ENCODE results near the gene ABCA4.
"Not testable (repeated sequence)": the region's sequence is repeated elsewhere in the genome, so short reads cannot be mapped to it uniquely, and the experiment has no call there.

Gene ABCA4

GRCh38 chr1:94000510-94001282 is 120.3 kb downstream of the ABCA4 start:
- DNase-seq = no peak

- no peak for DNase-seq
Observed at GRCh38 chr1:93999840-94000415, 121.0 kb downstream of the ABCA4 start.

- DNase-seq = not testable (repeated sequence)
Observed at GRCh38 chr1:93998532-93998931, 122.4 kb downstream of the ABCA4 start.

GRCh38 chr1:93997756-93998155 is 123.2 kb downstream of the ABCA4 start:
- no peak for DNase-seq

- no peak for DNase-seq
Observed at GRCh38 chr1:93995837-93996536, 125.0 kb downstream of the ABCA4 start.

- no peak for DNase-seq
Observed at GRCh38 chr1:93993731-93994130, 127.2 kb downstream of the ABCA4 start.

- DNase-seq = no peak
Observed at GRCh38 chr1:93992954-93993353, 128.0 kb downstream of the ABCA4 start.

- DNase-seq = no peak
Observed at GRCh38 chr1:93992190-93992589, 128.8 kb downstream of the ABCA4 start.

GRCh38 chr1:93991271-93991670 is 129.7 kb downstream of the ABCA4 start:
- DNase-seq = no peak

GRCh38 chr1:93990477-93990876 is 130.5 kb downstream of the ABCA4 start:
- DNase-seq = not testable (repeated sequence)

- no peak for DNase-seq
Observed at GRCh38 chr1:93990010-93990409, 130.9 kb downstream of the ABCA4 start.

GRCh38 chr1:93989601-93990000 is 131.3 kb downstream of the ABCA4 start:
- no peak for DNase-seq

- no peak for DNase-seq
Observed at GRCh38 chr1:93988634-93989350, 132.2 kb downstream of the ABCA4 start.

GRCh38 chr1:93981274-93981667 is 139.7 kb downstream of the ABCA4 start:
- DNase-seq = no peak

GRCh38 chr1:93980320-93981273 is 140.4 kb downstream of the ABCA4 start:
- peak; percentile 7 for DNase-seq

- DNase-seq = peak; percentile 68
Observed at GRCh38 chr1:93979718-93980319, 141.1 kb downstream of the ABCA4 start.

- no peak for DNase-seq
Observed at GRCh38 chr1:93979040-93979717, 141.8 kb downstream of the ABCA4 start.

- DNase-seq = no peak
Observed at GRCh38 chr1:93977598-93977945, 143.4 kb downstream of the ABCA4 start.

GRCh38 chr1:93976711-93977597 is 144.0 kb downstream of the ABCA4 start:
- no peak for DNase-seq

- DNase-seq = no peak
Observed at GRCh38 chr1:93976291-93976690, 144.7 kb downstream of the ABCA4 start.

All from DMS153 (cell line).